HCT116 (cell line): Measurements from ENCODE around the gene SYP. TPM values are rescaled to one million over a fixed set of nuclear protein-coding genes. Genes with fewer than 3 reads are reported as not detected.

ENCODE experiments used
- ATAC-seq: fragments of 200-7000 bp; cut with Tn5 transposase; 2 replicates; pipeline ENCODE4 v1.9.1; 2020; ENCODE audit warnings: mild to moderate bottlenecking, moderate library complexity
- BruUV-seq: library from RNA; stranded (reverse); fragments of 400-500 nt; replicated peaks from 2 replicates; lab custom pipeline; 2021; lab: Mats Ljungman, UMichigan
- CTCF ChIA-PET: fragments of 300-600 bp; sonication (Branson Sonifier 250); formaldehyde crosslinking; loops from one replicate; lab custom pipeline; 2021; ENCODE audit warnings: antibody characterized with exemption; lab: Charles Lee
- POLR2A ChIA-PET: fragments of 300-600, 350-600 bp; sonication (Branson Sonifier 250); formaldehyde crosslinking; loops from one replicate; lab custom pipeline; 2021; ENCODE audit warnings: antibody characterized with exemption; lab: Charles Lee
- RAD21 ChIA-PET, 2 experiments: fragments of 300-600 bp; sonication (Branson Sonifier 250); formaldehyde crosslinking; loops; one replicate each; lab custom pipeline; 2023; ENCODE audit warnings: low total read pairs in 2 of 2; ENCODE audit not compliant: uncharacterized antibody in 2 of 2, unreplicated experiment in 2 of 2, low non-redundant PET in 1 of 2; lab: Charles Lee
- DNase-seq: peaks from one replicate; pipeline ENCODE4 v3.0.0-alpha.2; 2010; ENCODE audit warnings: low read depth, low spot score
- H2AFZ ChIP-seq: fragments of 200-600 bp; shearing (Covaris generic), sonication (generic); 2 replicates; pipeline ENCODE4 v1.6.1; 2017; ENCODE audit warnings: low read depth, mixed run types, mixed read lengths, antibody characterized with exemption, low read length; ENCODE audit not compliant: poor library complexity, severe bottlenecking
- H3K27ac ChIP-seq: 2 replicates; pipeline ENCODE4 v1.5.1; 2012; ENCODE audit warnings: low read depth, low read length
- H3K27me3 ChIP-seq: fragments of 200-600 bp; sonication (generic); 2 replicates; pipeline ENCODE4 v1.6.1; 2016; ENCODE audit warnings: mixed run types, low read length, mixed read lengths; ENCODE audit not compliant: insufficient read depth
- H3K36me3 ChIP-seq, 2 experiments: fragments of 200-500 bp in 1 of 2; fragments of 200-600 bp in 1 of 2; sonication (Bioruptor generic) in 1 of 2; sonication (generic) in 1 of 2; 2 replicates each; pipeline versions ENCODE4 v1.5.1 to v1.6.1; 2014 to 2016; ENCODE audit warnings: low read length in 2 of 2, inconsistent platforms in 1 of 2, mixed read lengths in 1 of 2, mixed run types in 1 of 2; ENCODE audit not compliant: insufficient read depth in 2 of 2, control insufficient read depth in 1 of 2
- H3K4me1 ChIP-seq, 2 experiments: fragments of 200-600 bp in 1 of 2; sonication (generic) in 1 of 2; 2 replicates each; pipeline versions ENCODE4 v1.5.1 to v1.6.1; 2012 to 2017; ENCODE audit warnings: low read length in 2 of 2, inconsistent platforms in 1 of 2, mild to moderate bottlenecking in 1 of 2, mixed read lengths in 1 of 2, mixed run types in 1 of 2, moderate library complexity in 1 of 2; ENCODE audit not compliant: insufficient read depth in 2 of 2, control insufficient read depth in 1 of 2
- H3K4me2 ChIP-seq: fragments of 200-600 bp; sonication (generic); 2 replicates; pipeline ENCODE4 v1.6.1; 2017; ENCODE audit warnings: mixed run types, low read length, mixed read lengths
- H3K4me3 ChIP-seq, 2 experiments: fragments of 200-600 bp in 1 of 2; sonication (generic) in 1 of 2; replicated peaks in 1 of 2; 2 replicates each; pipeline ENCODE4 v1.5.1; 2011 to 2016; ENCODE audit warnings: low read length in 2 of 2, control low read depth in 1 of 2, low read depth in 1 of 2, mild to moderate bottlenecking in 1 of 2, mixed read lengths in 1 of 2, mixed run types in 1 of 2
- H3K79me2 ChIP-seq: fragments of 200-600 bp; sonication (generic); 2 replicates; pipeline ENCODE4 v1.6.1; 2017; ENCODE audit warnings: mild to moderate bottlenecking, mixed run types, low read length, moderate library complexity, mixed read lengths; ENCODE audit not compliant: insufficient read depth
- H3K9ac ChIP-seq: fragments of 200-600 bp; sonication (generic); 2 replicates; pipeline ENCODE4 v1.6.1; 2016; ENCODE audit warnings: low read length, mixed read lengths
- H3K9me2 ChIP-seq: fragments of 200-600 bp; sonication (generic), shearing (Covaris generic); 2 replicates; pipeline ENCODE4 v1.6.1; 2017; ENCODE audit warnings: mixed run types, mild to moderate bottlenecking, moderate library complexity; ENCODE audit not compliant: insufficient read depth
- H3K9me3 ChIP-seq, 2 experiments: fragments of 200-500 bp in 1 of 2; fragments of 200-600 bp in 1 of 2; sonication (Bioruptor generic) in 1 of 2; sonication (generic) in 1 of 2; 2 replicates each; pipeline ENCODE4 v1.6.1; 2014 to 2017; ENCODE audit warnings: low read length in 2 of 2, mixed read lengths in 2 of 2, inconsistent platforms in 1 of 2, low read depth in 1 of 2, mild to moderate bottlenecking in 1 of 2, mixed run types in 1 of 2, moderate library complexity in 1 of 2; ENCODE audit not compliant: control insufficient read depth in 1 of 2, insufficient read depth in 1 of 2
- H4K20me1 ChIP-seq: fragments of 200-600 bp; sonication (generic), shearing (Covaris generic); 2 replicates; pipeline ENCODE4 v1.6.1; 2017; ENCODE audit warnings: mixed run types, mild to moderate bottlenecking, moderate library complexity; ENCODE audit not compliant: insufficient read depth
- CTCF ChIP-seq, 3 experiments: fragments of 200-600 bp in 1 of 3; sonication (generic) in 1 of 3; IDR thresholded peaks in 2 of 3; conservative IDR thresholded peaks in 1 of 3; 2 replicates each; pipeline ENCODE4 v1.5.1; 2012 to 2017; ENCODE audit warnings: low read depth in 2 of 3, low read length in 2 of 3, antibody characterized with exemption in 1 of 3, borderline replicate concordance in 1 of 3, control low read depth in 1 of 3, mild to moderate bottlenecking in 1 of 3, mixed read lengths in 1 of 3, mixed run types in 1 of 3, moderate library complexity in 1 of 3; ENCODE audit not compliant: insufficient read depth in 1 of 3
- EZH2 ChIP-seq: fragments of 200-600 bp; sonication (generic); IDR thresholded peaks from 2 replicates; pipeline ENCODE4 v1.6.1; 2017; ENCODE audit warnings: antibody characterized with exemption, mixed run types
- POLR2AphosphoS5 ChIP-seq: IDR thresholded peaks from 2 replicates; pipeline ENCODE4 v1.6.1; 2011; ENCODE audit warnings: mild to moderate bottlenecking, low read depth, low read length, moderate library complexity
- RAD21 ChIP-seq: IDR thresholded peaks from 2 replicates; pipeline ENCODE4 v1.6.1; 2012; ENCODE audit warnings: low read depth, mild to moderate bottlenecking
- SIN3A ChIP-seq: IDR thresholded peaks from 2 replicates; pipeline ENCODE4 v1.6.1; 2012; ENCODE audit warnings: low read depth
- SP1 ChIP-seq: IDR thresholded peaks from 2 replicates; pipeline ENCODE4 v1.6.1; 2012; ENCODE audit warnings: low read depth
- SRF ChIP-seq: IDR thresholded peaks from 2 replicates; pipeline ENCODE4 v1.6.1; 2012; ENCODE audit warnings: low read depth
- ZNF274 ChIP-seq: fragments of 200-500 bp; sonication (Bioruptor generic); IDR thresholded peaks from 2 replicates; pipeline ENCODE4 v1.6.1; 2014; ENCODE audit warnings: mild to moderate bottlenecking, low read depth, low read length, inconsistent platforms
- intact Hi-C: fragments of 100-400 bp; cut with micrococcal nuclease; formaldehyde crosslinking; loops from 2 replicates; pipeline ENCODE4 v1.10.0; 2022
- total RNA-seq: library from RNA; stranded (reverse); gene quantifications from one replicate; pipeline ENCODE4 v1.2.1, GENCODE V29; 2021; ENCODE audit not compliant: unreplicated experiment

SYP gene
- total RNA-seq, 1 experiment from 2014 or later = 1.2 TPM

- H3K79me2 ChIP-seq = peaks cover 34% of the 10 kb centered on the region
- ChIA-PET POLR2A (interaction anchor here (0.9 to 1.2 kb wide), 2 partner anchors 10 to 14 kb away, joined by 3 to 4 read pairs; no protein-coding TSS in a partner anchor), RAD21 (no interaction called here), CTCF (interaction anchor here (1.0 kb wide), 1 partner anchor 21 kb away, joined by 3 read pairs; no protein-coding TSS in a partner anchor)
- peak overlapping the region; percentile 35; the same call in 1 of the 2 replicates for H3K27ac ChIP-seq
- intact Hi-C loops = no loop called here
- no peaks in the 10 kb centered on the region for H4K20me1 ChIP-seq
- no peaks in the 10 kb centered on the region for H3K27me3 ChIP-seq
- peaks cover 9 to 38% of the 10 kb centered on the region in 2 experiments; a peak in 3 of 4 replicates for H3K4me1 ChIP-seq
- peaks cover 4 to 9% of the 10 kb centered on the region in 2 experiments; a peak in 3 of 4 replicates for H3K36me3 ChIP-seq
- peak overlapping the region; percentile 9; the same call in 1 of the 2 replicates for H3K4me2 ChIP-seq
- TF ChIP-seq POLR2AphosphoS5 (peak; percentile 28; the same call in 1 of the 2 replicates), RAD21 (no peak), SIN3A (no peak), ZNF274 (no peak), SRF (no peak), EZH2 (no peak), SP1 (no peak), CTCF (IDR thresholded peaks at IDR 0.05 in 2 of 3, conservative IDR thresholded peaks at IDR 0.05 in 1 of 3; ENCODE audit: borderline replicate concordance in 1 of 3, insufficient read depth in 1 of 3, low read depth in 2 of 3, low read length in 2 of 3) (no peak)
- no peak overlapping the region for H2AFZ ChIP-seq
- no peak overlapping the region for H3K9ac ChIP-seq
- no peak overlapping the region for H3K4me3 ChIP-seq
- peak; percentile 29; the same call in 1 of the 2 replicates for ATAC-seq
- H3K9me2 ChIP-seq = no peaks in the 10 kb centered on the region
- H3K9me3 ChIP-seq = no peaks in the 10 kb centered on the region
- no TSS peak for BruUV-seq
- DNase-seq = no peak
Observed at GRCh38 chrX:49176421-49177326, 23.3 kb downstream of the SYP start.
